Measurements from ENCODE around the gene ERMAP.

Gene ERMAP, protein sequence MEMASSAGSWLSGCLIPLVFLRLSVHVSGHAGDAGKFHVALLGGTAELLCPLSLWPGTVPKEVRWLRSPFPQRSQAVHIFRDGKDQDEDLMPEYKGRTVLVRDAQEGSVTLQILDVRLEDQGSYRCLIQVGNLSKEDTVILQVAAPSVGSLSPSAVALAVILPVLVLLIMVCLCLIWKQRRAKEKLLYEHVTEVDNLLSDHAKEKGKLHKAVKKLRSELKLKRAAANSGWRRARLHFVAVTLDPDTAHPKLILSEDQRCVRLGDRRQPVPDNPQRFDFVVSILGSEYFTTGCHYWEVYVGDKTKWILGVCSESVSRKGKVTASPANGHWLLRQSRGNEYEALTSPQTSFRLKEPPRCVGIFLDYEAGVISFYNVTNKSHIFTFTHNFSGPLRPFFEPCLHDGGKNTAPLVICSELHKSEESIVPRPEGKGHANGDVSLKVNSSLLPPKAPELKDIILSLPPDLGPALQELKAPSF

DNA sequence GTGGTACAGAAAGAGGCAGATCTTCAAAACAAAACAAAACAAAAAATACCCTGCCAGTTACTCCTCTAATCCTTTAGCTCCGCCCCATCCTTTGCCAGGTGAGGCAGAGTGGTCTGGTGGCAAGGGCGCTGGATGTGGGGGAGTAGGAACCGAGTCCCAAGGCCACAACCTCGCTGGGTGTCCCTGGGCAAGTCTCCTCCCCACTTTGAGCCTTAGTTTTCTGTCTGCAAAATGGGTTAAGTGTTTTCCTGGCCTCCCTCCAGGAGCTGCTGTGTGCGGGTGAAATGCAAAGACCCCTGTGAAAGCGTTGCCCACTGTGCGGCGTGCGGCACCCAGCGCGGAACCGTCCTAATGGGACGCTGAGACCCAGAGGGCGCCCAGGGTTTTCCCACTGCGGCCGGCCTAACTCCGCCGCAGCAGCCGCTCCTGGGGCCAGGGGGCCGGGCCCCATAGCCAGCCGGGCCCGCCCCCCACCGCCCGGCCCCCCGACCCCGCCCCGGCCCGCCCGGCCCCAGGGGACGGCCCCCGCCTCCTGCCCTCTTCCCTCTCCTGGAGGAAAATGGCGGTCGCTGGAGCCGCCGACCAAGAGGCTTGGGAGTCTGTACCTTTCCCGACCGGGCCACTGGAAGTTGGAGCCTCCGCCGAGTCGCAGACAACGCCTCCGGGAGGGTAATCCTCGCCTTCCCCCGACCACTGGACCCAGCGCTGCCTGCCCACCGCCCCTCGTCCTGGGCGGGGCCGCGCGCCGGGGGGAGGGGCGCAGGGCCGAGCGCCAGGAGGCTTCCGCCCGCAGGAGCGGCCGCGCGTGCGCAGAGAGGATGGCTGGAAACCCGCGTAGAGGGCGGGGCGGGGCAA lies at the start of gene ERMAP, which contains the start of gene SVBP:
Gene ERMAP, plus strand, starts transcription at position 538 of the 855 bp plus-strand sequence. CDS start 13,327 bp downstream, outside the sequence.
Gene SVBP, minus strand, starts transcription at position 813 of the 855 bp plus-strand sequence. CDS start 853 bp downstream, outside the sequence.
- POLR2A ChIA-PET, result interaction anchor here (0.6 to 1.2 kb wide), 2 partner anchors 28 to 50 kb away, joined by 3 to 9 read pairs; partner anchors contain the start of genes C1orf50 and P3H1
- H3K4me3 ChIP-seq (ENCODE audit: low read depth, low read length), result peak within 1 kb of the TSS; percentile 87
- CTCF ChIA-PET, result interaction anchor here (0.9 to 3.8 kb wide), 4 partner anchors 9 to 38 kb away, joined by 3 to 16 read pairs (median 4); partner anchors contain the start of gene ZNF691
- no peak for DNase-seq (ENCODE audit: low read depth, low spot score)
- TF ChIP-seq, protein P1, sequence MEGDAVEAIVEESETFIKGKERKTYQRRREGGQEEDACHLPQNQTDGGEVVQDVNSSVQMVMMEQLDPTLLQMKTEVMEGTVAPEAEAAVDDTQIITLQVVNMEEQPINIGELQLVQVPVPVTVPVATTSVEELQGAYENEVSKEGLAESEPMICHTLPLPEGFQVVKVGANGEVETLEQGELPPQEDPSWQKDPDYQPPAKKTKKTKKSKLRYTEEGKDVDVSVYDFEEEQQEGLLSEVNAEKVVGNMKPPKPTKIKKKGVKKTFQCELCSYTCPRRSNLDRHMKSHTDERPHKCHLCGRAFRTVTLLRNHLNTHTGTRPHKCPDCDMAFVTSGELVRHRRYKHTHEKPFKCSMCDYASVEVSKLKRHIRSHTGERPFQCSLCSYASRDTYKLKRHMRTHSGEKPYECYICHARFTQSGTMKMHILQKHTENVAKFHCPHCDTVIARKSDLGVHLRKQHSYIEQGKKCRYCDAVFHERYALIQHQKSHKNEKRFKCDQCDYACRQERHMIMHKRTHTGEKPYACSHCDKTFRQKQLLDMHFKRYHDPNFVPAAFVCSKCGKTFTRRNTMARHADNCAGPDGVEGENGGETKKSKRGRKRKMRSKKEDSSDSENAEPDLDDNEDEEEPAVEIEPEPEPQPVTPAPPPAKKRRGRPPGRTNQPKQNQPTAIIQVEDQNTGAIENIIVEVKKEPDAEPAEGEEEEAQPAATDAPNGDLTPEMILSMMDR (IDR thresholded peaks at IDR 0.05; ENCODE audit: insufficient read depth, low read length, missing control alignments), result no peak

DNA sequence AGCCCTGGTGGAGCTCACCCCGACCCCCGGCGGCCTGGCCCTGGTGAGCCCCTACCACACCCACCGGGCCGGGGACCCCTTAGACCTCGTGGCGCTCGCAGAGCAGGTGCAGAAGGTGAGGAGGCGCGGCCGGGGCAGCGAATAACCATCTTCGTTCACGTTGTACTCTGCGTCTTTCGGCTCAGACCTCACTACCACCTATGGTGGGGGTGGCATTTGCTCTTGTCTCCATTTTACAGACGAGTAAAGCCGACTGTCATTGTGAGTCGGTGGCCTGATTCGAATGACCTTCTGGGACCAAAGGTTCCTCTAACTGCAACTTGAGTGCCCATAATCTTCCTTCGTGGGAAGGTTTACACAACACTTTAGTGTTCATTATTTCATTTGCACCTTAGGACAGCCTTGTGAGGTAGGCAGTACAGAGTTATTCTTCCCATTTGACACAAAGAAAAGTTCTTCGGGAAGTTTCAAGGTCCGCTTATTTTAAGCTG lies 49.4 kb upstream of the ERMAP start:
- ChIA-PET POLR2A (interaction anchor here (0.6 to 2.0 kb wide), 7 partner anchors 10 to 596 kb away, joined by 3 to 9 read pairs (median 5); partner anchors contain the start of genes ERMAP, SVBP, TMEM269 and ZNF691), CTCF (interaction anchor here (0.8 to 4.7 kb wide), 4 partner anchors 10 to 305 kb away, joined by 4 to 59 read pairs (median 22); no protein-coding TSS in a partner anchor)

DNA sequence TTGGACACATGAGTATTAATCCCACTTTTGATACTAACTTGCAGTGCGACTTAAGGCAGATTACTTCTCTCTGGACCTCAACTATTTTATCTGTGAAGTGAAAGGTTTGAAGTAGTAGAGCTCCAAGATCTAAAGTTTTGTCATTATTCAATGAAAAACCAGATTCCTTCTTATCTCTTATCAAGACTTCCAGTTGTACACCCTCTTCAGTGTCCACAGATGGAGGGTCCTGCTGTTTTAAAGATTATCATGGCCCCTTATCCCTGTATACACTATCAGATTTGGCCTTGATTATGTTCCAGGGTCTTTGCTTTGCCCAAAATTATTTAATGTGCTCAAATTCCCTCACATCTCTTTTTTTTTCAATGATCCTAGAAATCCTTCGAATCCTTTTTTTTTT lies 48.8 kb upstream of the ERMAP start:
- DNase-seq (ENCODE audit: low read depth, low spot score), result no peak
- H3K4me3 ChIP-seq (ENCODE audit: low read depth, low read length), result peak overlapping the region; percentile 83
- ChIA-PET POLR2A (interaction anchor here (2.0 kb wide), 1 partner anchor 306 kb away, joined by 5 read pairs; no protein-coding TSS in a partner anchor), CTCF (interaction anchor here (4.2 to 4.7 kb wide), 3 partner anchors 10 to 305 kb away, joined by 16 to 59 read pairs (median 27); no protein-coding TSS in a partner anchor)
- TF ChIP-seq, protein P1 (IDR thresholded peaks at IDR 0.05; ENCODE audit: insufficient read depth, low read length, missing control alignments), result no peak

More for the DNA sequence above, 49.4 kb upstream of the ERMAP start:
- TF ChIP-seq, protein P1 (IDR thresholded peaks at IDR 0.05; ENCODE audit: insufficient read depth, low read length, missing control alignments), result no peak
- peak overlapping the region; percentile 83 for H3K4me3 ChIP-seq (ENCODE audit: low read depth, low read length)
- DNase-seq (ENCODE audit: low read depth, low spot score), result no peak

DNA sequence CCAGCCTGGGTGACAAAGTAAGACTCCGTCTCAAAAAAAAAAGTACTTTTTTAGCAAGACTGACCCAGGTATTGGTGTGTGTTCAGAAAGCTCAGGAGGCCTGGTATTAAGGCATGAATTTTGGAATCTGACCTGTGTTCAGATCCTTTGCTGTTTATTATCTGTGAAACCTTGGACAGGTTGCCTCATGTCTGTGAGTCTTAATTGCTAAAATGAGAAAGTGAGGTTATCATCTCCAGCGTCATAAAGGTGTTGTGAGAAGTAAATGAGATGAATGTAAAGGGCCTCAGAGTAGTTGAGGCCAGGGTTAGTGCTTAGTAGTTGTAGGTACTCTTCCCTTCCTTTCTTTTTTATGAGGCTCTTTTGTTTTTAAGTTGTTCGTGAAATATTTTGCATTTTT lies 47.1 kb upstream of the ERMAP start:
- ChIA-PET CTCF (interaction anchor here (4.7 kb wide), 1 partner anchor 9 kb away, joined by 59 read pairs; no protein-coding TSS in a partner anchor), POLR2A (no interaction called here)
- no peak overlapping the region for H3K4me3 ChIP-seq (ENCODE audit: low read depth, low read length)
- TF ChIP-seq, protein P1 (IDR thresholded peaks at IDR 0.05; ENCODE audit: insufficient read depth, low read length, missing control alignments), result no peak
- DNase-seq (ENCODE audit: low read depth, low spot score), result no peak

DNA sequence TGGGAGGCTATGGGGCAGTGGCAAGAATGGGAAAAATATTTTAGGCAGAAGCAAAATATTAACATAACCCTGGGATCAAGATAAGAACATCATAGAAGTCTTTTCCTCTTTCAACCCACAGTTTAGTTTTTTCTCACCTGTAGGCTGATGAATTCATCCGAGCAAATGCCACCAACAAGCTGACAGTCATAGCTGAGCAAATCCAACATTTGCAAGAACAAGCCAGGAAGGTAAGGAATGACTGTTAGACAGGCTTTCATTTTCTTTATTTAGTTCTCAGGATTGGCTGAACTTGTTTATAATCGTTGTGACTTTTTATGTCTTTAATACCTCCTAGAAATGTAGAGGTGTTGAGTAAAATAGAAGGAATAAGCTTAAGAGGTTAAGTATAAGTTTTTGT lies 43.5 kb upstream of the ERMAP start:
- TF ChIP-seq, protein P1 (IDR thresholded peaks at IDR 0.05; ENCODE audit: insufficient read depth, low read length, missing control alignments), result no peak
- ChIA-PET CTCF (interaction anchor here (1.3 to 3.1 kb wide), 4 partner anchors 10 to 301 kb away, joined by 3 to 22 read pairs (median 4); no protein-coding TSS in a partner anchor), POLR2A (no interaction called here)
- DNase-seq (ENCODE audit: low read depth, low spot score), result no peak
- no peak overlapping the region for H3K4me3 ChIP-seq (ENCODE audit: low read depth, low read length)
